Activated CD8-positive, alpha-beta memory T cell treated with anti-CD3 and anti-CD28 coated beads, Interleukin-2, amount 50 U/mL, for 48 hours (primary cell): ENCODE results near the gene BCL3.
"Not testable (repeated sequence)": the region's sequence is repeated elsewhere in the genome, so short reads cannot be mapped to it uniquely, and the experiment has no call there.

Source experiments
- DNase-seq: peaks from one replicate; pipeline ENCODE4 v3.0.0-alpha.2; 2020

The BCL3 gene, protein sequence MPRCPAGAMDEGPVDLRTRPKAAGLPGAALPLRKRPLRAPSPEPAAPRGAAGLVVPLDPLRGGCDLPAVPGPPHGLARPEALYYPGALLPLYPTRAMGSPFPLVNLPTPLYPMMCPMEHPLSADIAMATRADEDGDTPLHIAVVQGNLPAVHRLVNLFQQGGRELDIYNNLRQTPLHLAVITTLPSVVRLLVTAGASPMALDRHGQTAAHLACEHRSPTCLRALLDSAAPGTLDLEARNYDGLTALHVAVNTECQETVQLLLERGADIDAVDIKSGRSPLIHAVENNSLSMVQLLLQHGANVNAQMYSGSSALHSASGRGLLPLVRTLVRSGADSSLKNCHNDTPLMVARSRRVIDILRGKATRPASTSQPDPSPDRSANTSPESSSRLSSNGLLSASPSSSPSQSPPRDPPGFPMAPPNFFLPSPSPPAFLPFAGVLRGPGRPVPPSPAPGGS

DNA sequence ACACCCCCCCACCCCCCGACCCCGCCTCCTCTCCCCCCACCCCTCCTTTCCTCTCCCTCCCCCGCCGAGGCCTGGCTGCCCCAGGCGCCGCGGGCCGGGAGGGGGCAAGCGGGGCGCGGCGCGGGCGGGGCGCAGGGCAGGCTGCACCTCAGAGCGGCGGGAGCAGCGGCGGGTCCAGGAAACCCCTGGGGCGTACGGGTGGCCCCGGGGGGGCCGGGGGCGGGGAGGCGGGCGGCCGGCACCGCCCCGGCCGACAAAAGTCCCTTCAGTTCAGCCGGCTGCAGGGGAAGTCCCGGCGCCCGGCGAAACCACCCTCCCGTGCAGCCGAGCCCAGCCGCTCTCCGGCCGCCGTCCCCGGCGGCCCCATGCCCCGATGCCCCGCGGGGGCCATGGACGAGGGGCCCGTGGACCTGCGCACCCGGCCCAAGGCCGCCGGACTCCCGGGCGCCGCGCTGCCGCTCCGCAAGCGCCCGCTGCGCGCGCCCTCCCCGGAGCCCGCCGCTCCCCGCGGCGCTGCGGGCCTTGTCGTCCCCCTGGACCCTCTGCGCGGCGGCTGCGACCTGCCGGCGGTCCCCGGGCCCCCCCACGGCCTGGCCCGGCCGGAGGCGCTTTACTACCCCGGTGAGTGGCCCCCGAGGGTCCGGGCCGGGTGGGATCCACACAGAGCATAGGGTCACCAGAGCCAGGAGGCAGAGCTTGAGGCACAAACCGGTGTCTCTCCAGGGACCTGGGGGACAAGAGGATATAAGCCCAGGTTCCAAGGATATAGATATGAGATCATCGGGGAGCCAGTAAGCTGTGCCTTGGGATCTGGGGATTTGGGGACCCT is at the start of gene BCL3:
Gene BCL3 (plus strand): TSS at position 283 of the 829 bp plus-strand sequence. CDS start 83 bp downstream, at position 366.
- DNase-seq = peak; percentile 80

DNA sequence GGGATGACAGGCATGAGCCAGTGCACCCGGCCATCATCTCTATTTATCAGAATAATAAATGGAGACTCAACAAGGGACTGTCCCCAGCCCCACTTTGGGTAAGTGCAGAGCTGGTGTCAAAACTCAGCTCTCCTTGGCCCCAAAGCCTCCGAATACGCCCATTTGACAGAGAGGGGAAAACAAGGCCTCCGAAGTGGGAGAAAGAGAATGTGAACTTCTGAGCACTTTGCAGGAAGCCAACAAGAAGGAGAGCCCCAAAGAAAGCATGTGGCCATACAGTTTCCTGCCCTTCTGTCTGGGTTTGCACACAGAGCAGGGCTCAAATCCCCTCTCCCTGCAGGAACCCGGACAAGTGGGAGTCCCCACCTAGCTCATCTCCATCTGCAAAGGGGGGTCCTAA is 48.0 kb upstream of the BCL3 start:
- DNase-seq = no peak

DNA sequence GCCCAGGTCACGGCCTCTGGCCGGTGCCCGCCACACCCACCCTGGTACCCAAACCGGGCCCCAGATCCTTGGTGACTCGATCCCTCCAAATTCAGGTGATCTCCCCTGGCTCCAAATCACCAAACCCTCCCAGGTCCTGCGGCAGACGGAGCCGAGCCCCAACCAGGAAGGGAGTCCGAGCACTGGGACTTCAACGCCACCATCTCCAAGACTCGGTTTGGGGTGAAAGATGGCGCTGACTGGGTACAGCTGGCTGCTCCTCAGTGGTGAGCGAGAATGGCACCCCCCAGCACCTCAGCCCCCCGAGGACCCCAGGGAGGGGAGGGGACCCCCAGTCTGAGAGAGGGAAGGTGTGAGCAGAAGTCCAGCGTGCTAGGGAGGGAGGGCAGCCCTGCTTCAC is 47.3 kb upstream of the BCL3 start:
- no peak for DNase-seq

DNA sequence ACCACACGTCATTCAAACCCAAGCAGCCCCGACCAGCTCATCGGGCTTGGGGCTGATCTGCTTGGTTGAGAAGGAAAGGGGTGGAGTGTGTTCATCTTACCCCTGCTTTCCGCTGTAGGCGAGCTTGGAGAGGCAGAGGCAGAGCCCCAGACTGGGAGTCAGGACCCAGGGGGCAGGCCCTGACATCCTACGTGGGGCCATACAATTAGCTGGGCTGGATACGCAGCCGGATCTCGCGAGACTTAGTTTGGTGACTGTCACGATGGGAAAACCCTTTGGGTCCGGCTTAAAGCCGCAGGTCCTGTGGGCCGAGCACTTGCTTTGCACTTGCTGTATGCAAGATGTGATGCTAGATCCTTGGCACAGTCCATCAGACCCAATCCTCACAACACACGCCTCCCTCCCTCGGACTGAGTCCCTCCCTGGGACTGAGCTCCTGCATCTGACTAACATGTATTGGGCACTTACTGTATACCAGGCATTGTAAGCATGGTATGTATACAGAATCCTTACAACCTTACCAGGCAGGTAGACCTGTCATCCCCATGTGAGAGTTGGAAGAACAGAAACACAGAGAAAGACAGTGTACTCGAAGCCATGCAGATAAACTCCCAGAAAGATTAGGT is 45.8 kb upstream of the BCL3 start:
- DNase-seq = no peak

DNA sequence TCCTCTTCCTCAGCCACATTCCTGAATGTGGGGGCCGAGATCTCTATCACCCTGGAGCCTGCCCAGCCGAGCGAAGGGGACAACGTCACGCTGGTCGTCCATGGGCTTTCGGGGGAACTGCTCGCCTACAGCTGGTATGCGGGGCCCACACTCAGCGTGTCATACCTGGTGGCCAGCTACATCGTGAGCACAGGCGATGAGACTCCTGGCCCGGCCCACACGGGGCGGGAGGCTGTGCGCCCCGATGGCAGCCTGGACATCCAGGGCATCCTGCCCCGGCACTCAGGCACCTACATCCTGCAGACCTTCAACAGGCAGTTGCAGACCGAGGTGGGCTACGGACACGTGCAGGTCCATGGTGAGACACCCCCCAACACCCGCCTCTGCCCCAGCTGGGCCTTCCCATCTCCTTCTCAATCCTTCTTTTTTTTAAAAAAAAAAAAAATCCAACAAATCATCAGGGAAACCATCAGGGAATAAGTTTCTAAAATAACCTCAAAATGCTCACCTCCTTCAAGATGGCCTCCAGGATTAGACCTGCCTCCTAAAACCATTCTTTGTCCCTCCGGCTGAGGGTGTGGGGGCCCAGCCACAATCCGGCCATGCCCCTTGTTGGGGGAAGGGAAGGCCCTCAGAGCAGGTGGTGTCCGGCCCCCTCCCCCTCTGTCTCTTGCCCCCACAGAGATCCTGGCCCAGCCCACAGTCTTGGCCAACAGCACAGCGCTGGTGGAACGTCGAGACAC is 45.0 kb upstream of the BCL3 start:
- DNase-seq = no peak

DNA sequence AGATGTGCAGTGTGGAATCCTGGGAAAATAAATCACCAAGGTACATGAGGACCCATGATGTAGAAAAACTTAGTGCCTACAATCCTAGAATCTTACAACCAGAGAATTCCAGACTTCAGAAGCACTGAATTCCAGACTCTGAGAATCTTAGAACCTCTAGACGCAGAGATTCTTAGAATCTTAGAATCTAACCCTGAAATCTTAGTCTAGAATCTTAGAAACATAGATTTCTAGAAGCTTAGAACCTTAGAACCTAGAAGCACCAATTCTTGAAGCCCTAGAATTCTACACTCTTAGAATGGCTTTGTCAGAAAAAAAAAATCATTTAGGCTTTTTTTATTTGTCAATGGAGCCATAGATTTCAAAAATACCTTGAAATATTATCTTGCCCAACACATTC is 43.5 kb upstream of the BCL3 start:
- no peak for DNase-seq

DNA sequence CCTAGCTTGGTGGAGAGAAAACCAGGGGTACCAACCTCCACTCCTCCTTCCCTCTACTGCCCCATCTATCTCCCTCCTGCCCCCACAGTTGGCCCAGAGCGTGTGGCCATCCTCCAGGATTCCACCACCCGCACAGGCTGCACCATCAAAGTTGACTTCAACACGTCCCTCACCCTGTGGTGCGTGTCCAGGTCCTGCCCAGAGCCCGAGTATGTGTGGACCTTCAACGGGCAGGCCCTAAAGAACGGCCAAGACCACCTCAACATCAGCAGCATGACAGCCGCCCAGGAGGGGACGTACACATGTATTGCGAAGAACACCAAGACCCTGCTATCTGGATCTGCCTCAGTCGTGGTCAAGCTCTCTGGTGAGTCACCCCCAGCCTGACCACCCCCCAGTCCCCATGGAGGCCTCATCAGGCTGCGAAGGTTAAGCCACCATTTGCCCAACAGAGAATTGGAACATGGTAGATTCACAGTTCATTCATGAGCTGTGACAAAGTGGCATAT is 43.0 kb upstream of the BCL3 start:
- no peak for DNase-seq

DNA sequence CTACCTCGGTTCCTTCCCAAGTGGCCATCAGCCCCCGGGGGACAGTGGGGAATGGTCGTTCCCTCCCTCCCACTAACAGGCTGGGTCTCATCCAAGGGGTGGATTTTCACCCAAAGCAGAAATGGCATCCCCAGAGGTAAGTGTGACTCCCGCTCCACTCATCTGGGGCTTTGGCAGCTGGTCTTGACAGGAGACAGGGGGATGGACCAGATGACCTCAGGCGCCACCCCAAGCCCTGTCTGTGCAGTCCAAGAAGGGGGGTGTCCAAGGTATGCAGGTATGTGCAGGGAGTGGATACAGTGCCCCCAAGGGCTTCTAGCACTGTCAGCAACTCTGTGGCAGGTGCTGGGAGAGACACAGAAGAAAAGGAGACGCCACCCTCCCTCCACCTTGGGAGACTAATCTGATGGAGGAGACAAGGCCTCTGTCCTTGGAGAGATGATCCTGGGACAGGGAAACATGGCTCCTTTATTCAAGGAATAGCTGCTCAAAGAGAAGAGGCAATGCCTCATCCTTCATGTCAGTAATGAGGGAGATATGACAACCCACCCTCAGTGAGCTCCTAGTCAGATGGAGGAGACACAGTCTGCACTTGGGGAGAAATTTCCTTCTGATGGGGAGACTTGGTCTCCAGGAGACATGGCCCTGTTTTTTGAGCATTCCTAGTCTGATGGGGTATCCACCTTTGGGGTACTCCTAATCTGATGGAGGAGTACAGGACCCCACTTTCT is 41.8 kb upstream of the BCL3 start:
- no peak for DNase-seq

DNA sequence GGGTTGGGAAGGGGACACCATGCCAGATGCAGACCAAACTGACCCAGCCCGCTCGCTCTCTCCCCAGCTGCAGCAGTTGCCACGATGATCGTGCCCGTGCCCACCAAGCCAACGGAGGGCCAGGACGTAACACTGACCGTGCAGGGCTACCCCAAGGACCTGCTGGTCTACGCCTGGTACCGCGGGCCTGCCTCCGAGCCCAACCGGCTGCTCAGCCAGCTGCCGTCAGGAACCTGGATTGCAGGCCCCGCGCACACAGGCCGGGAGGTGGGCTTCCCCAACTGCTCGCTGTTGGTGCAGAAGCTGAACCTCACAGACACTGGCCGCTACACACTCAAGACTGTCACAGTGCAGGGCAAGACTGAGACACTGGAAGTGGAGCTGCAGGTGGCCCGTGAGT is 40.7 kb upstream of the BCL3 start:
- no peak for DNase-seq

DNA sequence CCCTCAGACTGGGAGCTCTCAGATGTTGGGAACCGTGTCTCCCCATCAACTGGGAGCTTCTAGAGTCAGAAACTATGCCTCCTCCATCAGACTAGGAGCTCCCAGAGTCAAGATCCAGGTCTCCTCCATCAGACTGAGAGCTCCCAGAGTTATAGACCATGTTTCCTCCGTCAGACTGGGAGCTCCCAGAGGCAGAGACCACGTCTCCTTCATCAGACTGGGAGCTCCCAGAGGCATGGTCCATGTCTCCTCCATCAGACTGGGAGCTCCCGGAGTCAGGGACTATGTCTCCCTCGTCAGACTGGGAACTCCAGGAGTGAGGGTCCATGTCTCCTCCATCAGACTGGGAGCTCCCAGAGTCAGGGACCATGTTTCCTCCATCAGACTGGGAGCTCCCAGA is 39.6 kb upstream of the BCL3 start:
- no peak for DNase-seq

DNA sequence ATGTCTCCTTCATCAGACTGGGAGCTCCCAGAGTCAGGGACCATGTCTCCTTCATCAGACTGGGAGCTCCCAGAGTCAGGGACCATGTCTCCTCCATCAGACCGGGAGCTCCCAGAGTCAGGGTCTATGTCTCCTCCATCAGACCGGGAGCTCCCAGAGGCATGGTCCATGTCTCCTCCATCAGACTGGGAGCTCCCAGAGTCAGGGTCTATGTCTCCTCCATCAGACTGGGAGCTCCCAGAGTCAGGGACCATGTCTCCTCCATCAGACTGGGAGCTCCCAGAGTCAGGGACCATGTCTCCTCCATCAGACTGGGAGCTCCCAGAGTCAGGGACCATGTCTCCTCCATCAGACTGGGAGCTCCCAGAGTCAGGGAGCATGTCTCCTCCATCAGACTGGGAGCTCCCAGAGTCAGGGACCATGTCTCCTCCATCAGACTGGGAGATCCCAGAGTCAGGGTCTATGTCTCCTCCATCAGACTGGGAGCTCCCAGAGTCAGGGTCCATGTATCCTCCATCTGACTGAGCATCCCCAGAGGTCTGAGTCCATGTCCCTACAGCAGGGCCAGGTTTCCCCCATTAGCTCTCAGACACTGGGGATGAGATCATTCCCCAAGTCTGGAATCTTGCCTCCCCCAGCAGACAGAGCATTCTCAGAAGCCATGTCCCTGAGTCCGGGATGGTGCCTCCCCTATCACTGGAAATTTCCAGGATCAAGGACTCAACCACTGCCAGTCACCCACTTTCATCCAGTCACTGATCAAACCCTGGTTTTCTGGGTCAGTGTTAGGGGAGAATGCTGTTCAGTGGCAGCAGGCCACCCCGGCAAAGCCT is 38.9 kb upstream of the BCL3 start:
- not testable (repeated sequence) for DNase-seq

DNA sequence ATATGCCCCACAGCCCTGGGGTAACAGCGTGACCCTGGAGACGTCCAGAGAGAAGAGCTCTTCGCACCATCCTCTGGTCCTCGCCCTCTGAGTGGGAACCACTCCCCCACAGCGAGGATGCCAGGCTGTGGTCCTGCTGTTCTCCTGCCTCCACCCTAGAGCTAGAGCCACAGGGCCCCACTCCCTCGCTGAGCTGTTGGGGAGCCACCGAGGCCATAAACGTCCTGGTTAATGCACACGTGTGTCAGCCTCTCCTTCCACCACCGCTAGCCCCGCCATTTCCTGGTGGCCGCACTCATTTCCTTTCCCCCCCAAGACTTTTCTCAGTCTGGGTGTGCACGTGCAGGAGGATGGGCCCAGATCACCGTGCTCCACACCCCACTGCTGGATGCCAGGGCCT is 38.0 kb upstream of the BCL3 start:
- DNase-seq = no peak

DNA sequence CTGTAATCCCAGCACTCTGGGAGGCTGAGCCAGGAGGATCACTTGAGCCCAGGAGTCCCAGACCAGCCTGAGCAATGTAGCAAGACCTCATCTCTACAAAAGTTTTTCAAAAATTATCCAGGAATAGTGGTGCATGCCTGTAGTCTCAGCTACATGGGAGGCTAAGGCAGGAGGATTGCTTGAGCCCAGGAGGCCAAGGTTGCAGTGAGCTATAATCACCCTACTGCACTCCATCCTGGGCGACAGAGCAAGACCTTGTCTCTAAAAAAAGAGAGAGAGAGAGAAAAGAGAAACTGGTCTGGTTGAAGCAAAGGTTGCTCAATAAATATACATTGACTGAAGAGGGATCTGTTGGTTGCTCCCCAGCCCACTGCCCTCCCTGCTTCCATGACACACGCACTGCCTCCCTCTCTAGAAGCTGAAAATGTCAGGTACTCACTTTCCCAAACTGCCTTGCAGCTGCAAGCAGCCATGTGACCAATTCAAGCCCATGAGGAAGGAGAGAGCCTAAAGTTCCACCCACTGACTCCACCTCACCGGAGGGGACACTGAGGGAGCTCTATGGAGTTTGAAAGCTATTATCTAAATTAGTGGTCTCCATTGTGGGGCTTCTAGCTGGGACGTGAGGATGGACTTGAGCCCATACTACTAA is 35.5 kb upstream of the BCL3 start:
- no peak for DNase-seq

DNA sequence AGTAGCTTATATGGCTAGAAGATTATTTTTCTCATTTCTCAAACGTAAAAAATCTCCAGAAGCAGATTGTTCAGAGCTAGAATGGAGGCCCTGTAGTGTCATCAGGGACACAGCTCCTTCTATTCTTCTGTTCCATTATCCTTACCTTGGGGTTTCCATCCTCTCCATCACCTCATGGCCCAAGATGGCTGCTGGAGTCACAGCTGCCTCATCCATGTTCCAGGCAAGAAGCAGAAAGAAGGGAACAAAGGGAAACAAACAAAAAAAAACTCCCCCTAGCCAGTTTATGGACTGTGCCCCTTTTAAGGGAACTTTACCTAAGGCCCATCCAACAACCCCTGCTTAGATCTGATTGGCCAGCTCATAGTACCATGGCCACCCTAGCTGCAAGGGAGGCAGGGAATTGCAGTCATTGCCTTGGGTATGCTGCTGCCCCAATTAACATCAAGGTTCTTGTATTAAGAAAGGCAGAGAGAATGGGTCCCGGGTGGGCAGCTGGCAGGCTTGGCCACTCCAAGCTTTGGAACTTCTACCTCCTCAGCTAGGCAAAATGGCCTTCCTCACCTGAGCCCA is 33.8 kb upstream of the BCL3 start:
- no peak for DNase-seq

DNA sequence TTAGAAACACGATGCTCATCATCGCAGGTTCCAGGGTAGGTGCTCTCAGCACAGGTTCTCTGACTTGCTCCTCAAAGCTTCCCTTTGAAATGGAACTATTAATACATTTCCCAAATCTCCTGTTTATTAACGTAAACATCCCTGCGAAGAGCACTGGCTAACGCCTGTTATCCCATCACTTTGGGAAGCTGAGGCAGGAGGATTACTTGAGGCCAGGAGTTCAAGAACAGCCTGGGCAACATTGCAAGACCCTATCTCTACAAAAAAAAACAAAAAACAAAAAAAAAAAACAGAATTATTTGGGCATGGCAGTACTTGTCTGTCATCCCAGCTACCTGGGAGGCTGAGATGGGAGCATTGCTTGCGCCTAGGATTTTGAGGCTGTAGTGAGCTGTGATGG is 30.9 kb upstream of the BCL3 start:
- no peak for DNase-seq

DNA sequence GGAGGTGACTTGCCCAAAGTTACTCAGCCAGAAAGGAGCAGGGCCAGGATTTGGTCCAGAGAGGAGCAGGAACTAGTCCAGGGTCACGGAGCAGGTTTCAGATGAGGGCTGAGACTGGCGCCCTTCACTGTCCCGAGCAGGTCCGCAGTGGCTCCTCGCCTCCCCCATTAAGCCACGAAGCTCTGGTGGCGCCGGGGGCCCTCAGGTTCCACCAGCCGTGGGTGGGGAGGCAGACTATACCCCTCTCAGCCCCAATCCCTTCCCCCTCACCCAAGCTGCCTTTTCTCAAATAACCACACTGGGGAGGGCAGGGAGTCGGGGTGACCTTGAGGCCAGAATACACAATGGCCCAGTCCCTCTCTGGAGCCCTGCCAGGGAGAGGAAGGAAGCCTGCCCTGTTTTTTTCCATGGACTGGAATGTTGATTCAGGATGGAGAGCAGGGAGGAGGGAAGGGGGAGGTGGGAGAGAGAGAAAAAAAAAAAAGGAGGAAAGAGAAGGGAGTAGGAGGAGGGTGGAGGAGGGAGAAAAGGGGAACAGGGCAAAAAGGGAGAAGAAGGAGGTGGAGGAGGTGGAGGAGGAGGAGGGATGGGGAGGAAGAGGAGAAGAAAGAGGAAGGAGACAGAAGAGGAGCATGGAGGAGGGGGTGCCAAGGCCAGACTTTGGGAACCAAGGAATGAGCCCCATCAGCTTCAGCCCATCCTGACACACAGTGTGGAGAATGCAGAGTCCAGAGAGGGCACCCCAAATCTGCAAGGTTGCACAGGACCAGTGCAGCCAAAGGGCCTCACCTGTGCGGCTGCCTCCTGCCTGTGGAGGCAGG is 29.9 kb upstream of the BCL3 start:
- no peak for DNase-seq

DNA sequence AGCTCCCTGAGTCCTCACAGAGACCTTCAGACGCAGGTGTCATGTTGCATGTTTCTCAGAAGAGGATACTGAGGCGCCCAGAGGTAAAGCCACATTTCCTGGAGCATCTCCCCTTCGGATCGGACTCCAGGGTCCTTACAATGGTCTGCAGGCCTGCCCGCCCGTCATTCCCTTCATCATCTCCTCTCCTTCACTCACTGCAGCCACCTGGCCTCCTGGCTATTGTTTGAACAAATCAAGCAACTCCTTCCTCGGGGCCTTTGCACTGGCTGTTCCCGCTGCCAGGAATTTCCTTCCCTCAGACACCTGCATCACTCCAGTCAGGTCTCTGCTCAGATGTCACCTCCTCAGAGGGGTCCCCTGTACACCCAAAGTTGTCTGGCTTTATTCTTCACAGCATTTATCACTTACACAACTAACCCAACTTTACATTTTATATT is 29.2 kb upstream of the BCL3 start:
- DNase-seq = no peak

DNA sequence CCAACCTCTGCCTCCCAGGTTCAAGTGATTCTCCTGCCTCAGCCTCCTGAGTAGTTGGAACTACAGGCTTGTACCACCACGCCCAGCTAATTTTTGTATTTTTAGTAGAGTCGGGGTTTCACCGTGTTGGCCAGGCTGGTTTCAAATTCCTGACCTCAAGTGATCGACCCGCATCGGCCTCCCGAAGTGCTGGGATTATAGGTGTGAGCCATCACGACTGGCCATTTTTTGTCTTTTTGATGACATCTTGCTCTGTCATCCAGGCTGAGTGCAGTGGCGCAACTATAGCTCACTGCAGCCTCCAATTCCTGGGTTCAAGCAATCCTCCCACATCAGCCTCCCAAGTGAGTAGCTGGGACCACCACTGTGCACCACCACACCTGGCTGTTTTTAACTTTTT is 28.1 kb upstream of the BCL3 start:
- DNase-seq = not testable (repeated sequence)

DNA sequence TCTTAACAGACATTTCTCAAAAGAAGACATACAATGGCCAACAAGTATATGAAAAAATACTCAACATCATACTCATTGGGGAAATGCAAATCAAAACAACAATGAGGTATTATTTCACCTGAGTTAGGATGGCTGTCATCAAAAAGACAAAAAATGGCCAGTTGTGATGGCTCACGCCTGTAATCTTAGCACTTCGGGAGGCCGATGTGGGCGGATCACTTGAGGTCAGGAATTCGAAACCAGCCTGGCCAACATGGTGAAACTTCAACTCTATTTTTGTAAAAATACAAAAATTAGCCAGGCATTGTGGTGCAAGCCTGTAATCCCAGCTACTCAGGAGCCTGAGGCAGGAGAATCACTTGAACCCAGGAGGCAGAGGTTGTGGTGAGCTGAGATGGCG is 27.6 kb upstream of the BCL3 start:
- DNase-seq = no peak
